Neutrophil (primary cell): Measurements from ENCODE around the gene RGS1.

Experiments used
- H3K27ac ChIP-seq: fragments of 200-600 bp; sonication (generic); 2 replicates; pipeline ENCODE4 v1.5.1; 2016; ENCODE audit warnings: mild to moderate bottlenecking, moderate library complexity
- H3K27me3 ChIP-seq: fragments of 200-600 bp; sonication (generic); 2 replicates; pipeline ENCODE4 v1.6.0; 2016; ENCODE audit warnings: mild to moderate bottlenecking
- H3K36me3 ChIP-seq: fragments of 200-600 bp; sonication (generic); 2 replicates; pipeline ENCODE4 v1.5.1; 2017
- H3K4me1 ChIP-seq, 2 experiments: fragments of 200-600 bp in 1 of 2; sonication (generic) in 1 of 2; 1 replicate in 1 of 2; 2 replicates in 1 of 2; pipeline versions ENCODE4 v1.5.1 to v1.6.1; 2013 to 2016; ENCODE audit warnings: low read depth in 1 of 2, low read length in 1 of 2, mild to moderate bottlenecking in 1 of 2, moderate library complexity in 1 of 2; ENCODE audit not compliant: control insufficient read depth in 1 of 2, insufficient read depth in 1 of 2
- H3K4me3 ChIP-seq, 2 experiments: fragments of 200-600 bp in 1 of 2; sonication (generic) in 1 of 2; 1 replicate in 1 of 2; 2 replicates in 1 of 2; pipeline ENCODE4 v1.5.1; 2013 to 2016; ENCODE audit warnings: low read depth in 1 of 2, low read length in 1 of 2, mild to moderate bottlenecking in 1 of 2, moderate library complexity in 1 of 2
- H3K9me3 ChIP-seq: fragments of 200-600 bp; sonication (generic); 2 replicates; pipeline ENCODE4 v1.5.1; 2016
- CTCF ChIP-seq: fragments of 200-600 bp; sonication (generic); IDR thresholded peaks from 2 replicates; pipeline ENCODE4 v1.5.1; 2016; ENCODE audit warnings: antibody characterized with exemption

The RGS1 gene

GRCh38 chr1:192539297-192540092, 36.1 kb upstream of the RGS1 start:
- no peak for TF ChIP-seq CTCF
- H3K36me3 ChIP-seq: no peaks in the 10 kb centered on the region
- H3K4me3 ChIP-seq: no peak overlapping the region
- no peaks in the 10 kb centered on the region for H3K9me3 ChIP-seq
- no peaks in the 10 kb centered on the region for H3K27me3 ChIP-seq
- H3K27ac ChIP-seq: no peak overlapping the region
- peaks cover 0 to 2% of the 10 kb centered on the region in 2 experiments for H3K4me1 ChIP-seq

GRCh38 chr1:192543445-192543844, 32.1 kb upstream of the RGS1 start:
- Histone ChIP-seq H3K27me3 (no peaks in the 10 kb centered on the region), H3K9me3 (no peaks in the 10 kb centered on the region), H3K4me3 (no peak overlapping the region), H3K36me3 (no peaks in the 10 kb centered on the region), H3K27ac (no peak overlapping the region), H3K4me1 (peaks cover 6 to 21% of the 10 kb centered on the region in 2 experiments)
- no peak for TF ChIP-seq CTCF

GRCh38 chr1:192545896-192546521, 29.6 kb upstream of the RGS1 start:
- TF ChIP-seq CTCF: peak; percentile 19
- Histone ChIP-seq H3K27ac (peak overlapping the region; percentile 73), H3K9me3 (no peaks in the 10 kb centered on the region), H3K27me3 (no peaks in the 10 kb centered on the region), H3K36me3 (no peaks in the 10 kb centered on the region), H3K4me3 (peak overlapping the region; percentile 18 to 22), H3K4me1 (peaks cover 9 to 29% of the 10 kb centered on the region in 2 experiments)

GRCh38 chr1:192546596-192547190, 28.9 kb upstream of the RGS1 start:
- Histone ChIP-seq H3K4me1 (peaks cover 12 to 35% of the 10 kb centered on the region in 2 experiments), H3K4me3 (no peak overlapping the region), H3K9me3 (no peaks in the 10 kb centered on the region), H3K27ac (peak overlapping the region; percentile 73), H3K27me3 (no peaks in the 10 kb centered on the region), H3K36me3 (no peaks in the 10 kb centered on the region)
- no peak for TF ChIP-seq CTCF

- TF ChIP-seq CTCF: no peak
- Histone ChIP-seq H3K27ac (no peak overlapping the region), H3K4me1 (peaks cover 17 to 44% of the 10 kb centered on the region in 2 experiments), H3K4me3 (no peak overlapping the region), H3K27me3 (no peaks in the 10 kb centered on the region), H3K9me3 (no peaks in the 10 kb centered on the region), H3K36me3 (no peaks in the 10 kb centered on the region)
Measured at GRCh38 chr1:192547501-192547900, 28.1 kb upstream of the RGS1 start.
